T-helper 2 cell (primary cell): Measurements from ENCODE around the gene PNLDC1.
"Not testable (repeated sequence)": the region's sequence is repeated elsewhere in the genome, so short reads cannot be mapped to it uniquely, and the experiment has no call there.

Source experiments
- DNase-seq, 5 experiments: peaks; one replicate each; pipeline versions ENCODE4 v3.0.0 to v3.0.0-alpha.2; 2012 to 2022

The PNLDC1 gene

DNA sequence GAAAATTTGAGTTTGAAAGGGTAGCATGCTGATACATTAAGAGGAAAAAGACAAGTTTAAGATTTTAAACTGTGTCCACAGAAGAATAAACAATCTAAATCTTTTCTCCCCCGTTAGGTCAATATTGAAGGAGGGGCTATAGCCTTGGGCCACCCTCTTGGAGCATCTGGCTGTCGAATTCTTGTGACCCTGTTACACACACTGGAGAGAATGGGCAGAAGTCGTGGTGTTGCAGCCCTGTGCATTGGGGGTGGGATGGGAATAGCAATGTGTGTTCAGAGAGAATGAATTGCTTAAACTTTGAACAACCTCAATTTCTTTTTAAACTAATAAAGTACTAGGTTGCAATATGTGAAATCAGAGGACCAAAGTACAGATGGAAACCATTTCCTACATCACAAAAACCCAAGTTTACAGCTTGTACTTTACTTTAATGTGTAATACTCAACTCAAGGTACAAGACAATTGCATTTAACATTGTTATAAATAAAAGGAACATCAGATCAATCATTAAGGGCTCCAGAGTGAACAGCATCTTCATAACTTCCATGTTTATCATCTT, 21.5 kb upstream of the PNLDC1 start:
- DNase-seq: no peak

DNA sequence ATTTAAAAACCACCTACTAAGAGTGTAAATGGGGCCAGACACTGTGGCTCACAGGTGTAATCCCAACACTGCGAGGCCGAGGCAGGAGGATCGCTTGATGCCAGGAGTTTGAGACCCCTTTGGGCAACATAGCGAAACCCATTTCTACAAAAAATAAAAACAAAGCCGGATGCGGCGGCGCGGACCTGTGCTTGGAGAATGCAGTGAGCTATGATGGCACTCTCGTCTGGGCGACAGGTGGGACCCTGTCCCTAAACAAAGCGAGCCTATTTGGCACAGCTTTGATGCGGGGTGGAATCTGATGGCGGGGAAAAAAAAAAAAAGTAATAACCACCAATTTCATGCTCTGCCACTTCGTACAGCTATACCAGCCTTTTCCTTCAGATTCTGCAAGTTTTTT, 11.8 kb upstream of the PNLDC1 start:
- peak in 2 of 5 experiments; percentile 3 to 54 for DNase-seq

DNA sequence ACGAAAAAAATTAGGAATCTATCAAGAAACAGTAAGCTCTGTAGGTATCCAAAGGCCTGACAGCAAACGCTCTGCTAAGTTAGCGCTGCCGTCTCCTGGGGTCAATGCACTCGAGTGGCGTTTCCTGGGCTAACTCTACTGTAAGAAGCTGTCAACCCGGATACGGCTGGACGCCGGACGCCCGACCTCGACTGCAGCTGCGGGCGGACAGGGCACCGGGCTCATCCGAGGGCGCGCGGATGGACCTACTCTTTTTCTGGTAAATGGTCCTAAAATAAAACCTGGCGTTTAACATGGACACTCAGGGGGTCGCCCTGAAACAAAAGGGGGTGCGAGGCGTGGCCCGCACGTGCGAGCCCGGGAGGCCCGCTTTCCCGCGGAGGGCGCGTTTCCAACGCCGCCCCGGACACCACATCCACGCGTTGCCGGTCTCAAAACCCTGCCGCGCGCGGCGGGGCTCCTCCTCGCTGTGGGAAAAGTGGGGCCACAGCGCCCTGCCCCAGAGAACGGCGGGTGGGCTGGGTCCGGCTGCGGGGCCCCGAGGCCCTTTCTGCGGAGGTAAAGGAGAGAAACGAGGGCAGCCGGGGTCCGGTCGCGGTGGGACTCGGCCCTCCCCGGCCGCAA, 11.2 kb upstream of the PNLDC1 start:
- DNase-seq: peak in 3 of 5 experiments; percentile 16 to 31 (median 19)

DNA sequence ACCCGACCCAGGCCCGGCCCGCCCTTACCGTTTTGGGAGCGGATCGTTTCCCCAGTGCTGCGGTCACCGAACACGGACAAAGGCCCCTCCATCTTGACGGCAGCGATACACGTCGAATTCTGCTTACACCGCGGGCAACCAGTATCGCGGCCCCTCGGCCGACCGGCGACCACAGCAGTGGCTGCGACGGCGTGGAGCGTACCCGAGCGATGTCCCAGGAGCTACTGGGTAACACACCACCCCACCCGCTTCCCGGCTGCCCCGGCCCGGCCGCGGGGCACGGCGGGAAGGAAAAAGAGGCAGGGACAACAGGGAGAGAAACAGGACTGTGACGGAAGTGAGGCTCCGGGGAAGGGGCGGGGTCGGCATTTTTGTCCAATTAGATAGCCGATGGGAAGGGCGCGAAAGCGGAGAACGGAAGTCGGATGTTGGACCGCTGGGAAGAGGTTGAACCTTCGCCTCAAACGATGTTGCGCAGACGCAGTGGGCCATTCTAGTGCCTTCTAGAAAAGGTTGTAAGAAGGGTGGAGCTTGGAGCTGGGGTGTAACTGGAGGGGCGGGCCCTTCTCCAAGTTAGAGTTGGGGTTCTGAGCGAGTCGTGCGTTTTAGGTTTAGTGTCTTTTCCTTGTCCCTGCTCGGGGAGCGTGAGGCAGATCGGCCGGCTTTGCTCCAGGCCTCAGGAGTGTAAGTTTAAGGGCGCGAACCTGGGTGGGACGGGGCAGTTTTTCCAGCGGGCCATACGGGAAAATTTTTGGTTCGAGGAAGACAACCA, 10.5 kb upstream of the PNLDC1 start, which contains the start of gene TCP1:
TCP1 (minus strand) TSS at position 226 of the 772 bp plus-strand sequence; CDS start at position 92, 134 bp downstream.
- DNase-seq: peak; percentile 95 to 100 (median 99)

DNA sequence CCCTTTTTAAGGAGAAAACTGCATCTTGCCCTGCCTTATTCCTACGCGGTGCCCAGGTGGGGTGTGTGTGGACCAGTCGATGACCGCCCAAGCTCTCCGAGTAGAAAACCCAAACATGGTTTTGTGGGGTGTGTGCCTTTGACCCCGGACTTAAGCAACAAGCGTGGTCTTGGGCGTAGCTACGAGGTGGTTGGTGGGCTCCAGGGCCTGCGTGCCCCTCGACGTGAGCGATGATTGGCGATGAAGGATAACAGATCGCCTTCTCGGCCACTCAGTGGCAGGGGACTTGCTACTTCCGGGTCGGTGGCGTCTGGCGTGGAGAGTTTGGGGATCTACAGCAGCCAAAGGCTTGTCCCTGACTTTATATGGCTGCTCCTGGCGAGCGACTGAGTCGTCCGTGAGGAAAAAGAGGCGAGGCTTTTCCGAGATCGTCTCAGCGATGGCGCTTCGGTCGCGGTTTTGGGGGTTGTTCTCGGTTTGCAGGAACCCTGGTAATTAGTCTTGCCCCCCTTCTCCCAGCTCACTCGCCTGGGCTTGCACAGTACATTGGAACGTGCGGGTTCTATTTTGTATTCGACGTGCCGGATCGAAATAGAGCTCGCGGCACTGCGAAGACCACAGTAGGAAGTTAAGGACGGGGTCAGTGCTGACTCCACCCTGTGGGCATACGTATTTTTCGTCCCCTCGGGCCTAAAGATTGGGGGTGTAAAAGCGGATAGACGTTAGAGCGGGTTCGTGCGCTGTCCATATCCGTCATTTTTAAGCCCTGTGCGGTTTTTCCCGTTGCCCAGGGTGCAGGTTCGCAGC, 9.7 kb upstream of the PNLDC1 start, which contains the start of gene MRPL18:
MRPL18 (plus strand) TSS at position 319 of the 807 bp plus-strand sequence; CDS start at position 440, 121 bp downstream.
- DNase-seq: peak; percentile 63 to 99 (median 83)

DNA sequence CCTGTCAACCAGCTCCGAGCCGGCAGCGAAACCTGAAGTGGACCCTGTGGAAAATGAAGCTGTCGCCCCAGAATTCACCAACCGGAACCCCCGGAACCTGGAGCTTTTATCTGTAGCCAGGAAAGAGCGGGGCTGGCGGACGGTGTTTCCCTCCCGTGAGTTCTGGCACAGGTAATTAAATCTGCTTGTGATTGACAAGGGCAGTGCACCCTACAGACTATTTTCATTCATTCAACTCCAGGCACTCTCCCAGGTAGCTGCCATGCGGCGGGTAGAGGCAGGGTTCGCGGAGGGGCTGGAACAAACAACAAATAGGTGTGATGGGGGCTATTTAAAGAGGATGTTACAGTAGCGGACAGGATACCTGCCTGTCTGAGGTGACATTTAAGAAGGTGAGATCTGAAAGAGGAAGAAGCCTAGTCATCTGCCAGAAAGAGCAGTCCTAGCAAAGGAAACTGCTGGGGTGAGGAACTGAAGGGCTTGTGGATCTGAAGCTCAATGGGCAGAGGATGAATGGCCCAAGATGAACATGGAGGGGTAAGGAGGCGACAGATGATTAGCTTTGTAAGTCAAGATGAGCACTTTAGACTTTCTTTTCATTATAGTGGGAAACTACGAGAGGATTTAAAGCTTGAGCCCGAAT, 9.0 kb upstream of the PNLDC1 start:
- peak in 1 of 5 experiments; percentile 10 for DNase-seq

DNA sequence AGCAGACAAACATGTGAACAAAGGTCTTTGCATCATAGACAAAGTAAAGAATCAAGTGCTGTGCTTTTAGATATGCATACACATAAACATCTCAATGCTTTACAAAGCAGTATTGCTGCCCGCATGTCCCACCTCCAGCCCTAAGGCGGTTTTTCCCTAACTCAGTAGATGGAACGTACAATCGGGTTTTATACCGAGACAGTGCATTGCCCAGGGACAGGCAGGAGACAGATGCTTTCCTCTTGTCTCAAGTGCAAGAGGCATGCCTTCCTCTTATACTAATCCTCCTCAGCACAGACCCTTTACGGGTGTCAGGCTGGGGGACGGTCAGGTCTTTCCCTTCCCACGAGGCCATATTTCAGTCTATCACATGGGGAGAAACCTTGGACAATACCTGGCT, 5.1 kb upstream of the PNLDC1 start:
- DNase-seq: not testable (repeated sequence)

DNA sequence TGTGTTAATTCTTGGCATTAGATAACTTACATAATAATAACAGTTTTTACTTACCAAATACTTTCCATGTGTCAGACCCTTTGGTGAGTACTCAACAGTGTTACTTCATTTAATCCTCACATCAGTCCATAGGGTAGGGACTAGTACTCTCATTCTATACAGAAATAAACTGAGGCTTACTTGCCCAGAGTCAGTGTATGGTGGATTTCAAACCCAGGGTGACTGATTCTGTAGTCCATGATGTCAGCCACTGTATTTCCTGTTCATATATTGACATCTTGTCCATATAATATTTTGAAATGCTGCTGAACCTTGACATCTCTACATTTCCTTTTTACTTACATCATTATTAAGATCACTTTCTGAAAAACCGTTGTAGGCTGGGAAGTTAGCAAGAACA, 2.5 kb upstream of the PNLDC1 start:
- no peak for DNase-seq

DNA sequence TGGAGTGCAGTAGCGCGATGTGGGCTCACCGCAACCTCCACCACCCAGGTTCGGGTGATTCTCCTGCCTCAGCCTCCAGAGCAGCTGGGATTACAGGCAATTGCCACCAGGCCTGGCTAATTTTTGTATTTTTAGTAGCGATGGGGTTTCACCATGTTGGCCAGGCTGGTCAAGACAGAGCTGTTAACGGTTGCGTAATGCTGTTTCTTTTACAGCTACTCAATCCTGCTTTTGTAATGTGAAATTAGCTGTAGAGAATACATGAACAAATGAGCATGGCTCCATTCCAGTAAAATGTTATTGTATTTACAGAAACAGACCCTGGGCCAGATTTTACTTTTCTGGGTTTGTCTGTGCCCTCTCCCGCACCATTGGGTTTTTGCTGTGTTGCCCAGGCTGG, 1.9 kb downstream of the PNLDC1 start:
- DNase-seq: no peak

DNA sequence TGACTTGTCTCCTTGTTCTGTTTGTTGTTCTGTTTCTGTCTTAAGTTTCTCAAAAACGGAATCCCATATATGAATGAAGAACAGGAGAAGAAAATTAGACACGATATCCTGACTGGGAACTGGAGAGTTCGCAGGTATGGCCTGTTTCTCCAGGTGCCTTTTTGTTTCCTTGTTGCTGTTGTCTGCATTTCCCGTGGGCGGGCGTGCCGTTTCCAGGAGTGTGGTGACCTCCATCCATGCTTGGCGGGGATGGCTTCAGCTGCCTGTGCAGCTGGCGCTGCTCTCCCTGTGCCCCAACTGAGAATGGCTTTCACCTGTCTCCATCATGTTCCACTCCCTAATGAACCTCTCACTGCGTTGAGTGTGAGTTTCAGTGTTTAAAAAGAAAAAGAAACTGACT, 4.4 kb downstream of the PNLDC1 start:
- no peak for DNase-seq

DNA sequence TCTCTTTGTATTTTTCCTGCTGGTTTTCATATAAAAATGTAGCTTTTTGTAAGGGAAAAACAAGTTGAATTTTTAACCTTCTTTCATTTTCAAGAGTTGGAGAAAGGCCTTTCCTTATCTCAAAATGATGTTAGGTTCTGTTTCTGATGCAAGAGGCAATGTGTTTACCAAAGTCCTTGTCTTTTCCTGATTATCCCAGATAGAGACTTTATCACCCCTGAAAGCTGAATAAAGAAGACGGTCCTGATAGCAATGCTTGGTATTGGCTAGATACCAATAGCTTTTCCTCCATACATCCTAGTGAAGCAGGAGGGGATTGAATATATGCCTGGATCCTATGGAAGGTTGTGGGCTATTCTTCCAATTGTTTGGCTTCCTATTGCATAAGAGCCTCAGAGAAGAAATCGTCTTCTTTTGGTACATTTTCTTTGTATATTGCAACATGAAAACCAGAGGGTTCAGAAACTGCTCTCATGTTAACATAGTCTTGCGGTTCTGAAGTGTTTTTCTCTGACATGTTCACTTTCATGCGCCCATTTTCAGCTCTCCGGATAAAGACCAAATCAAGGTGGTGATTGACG, 5.5 kb downstream of the PNLDC1 start:
- DNase-seq: no peak

DNA sequence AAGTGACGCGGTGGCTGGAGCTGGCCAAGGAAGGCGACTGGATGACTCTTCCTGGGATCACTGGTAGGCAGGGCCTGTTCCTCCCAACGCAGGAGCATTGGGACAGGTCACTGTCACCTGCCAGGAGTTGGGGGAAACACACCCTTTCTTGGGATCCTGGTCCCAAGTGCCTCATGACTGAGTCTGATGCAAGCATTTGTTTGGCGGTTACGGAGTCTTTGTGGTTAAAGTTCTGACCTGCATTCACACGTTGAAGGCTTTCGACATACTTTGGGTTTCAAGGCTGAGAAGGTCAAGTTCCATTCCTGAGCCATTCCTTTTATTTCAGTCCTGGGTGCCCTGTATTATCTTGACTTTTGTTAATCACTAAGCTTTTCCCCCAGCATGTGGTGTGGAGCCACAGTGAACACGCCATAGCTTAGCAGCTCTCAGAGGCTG, 6.0 kb downstream of the PNLDC1 start:
- DNase-seq: no peak

DNA sequence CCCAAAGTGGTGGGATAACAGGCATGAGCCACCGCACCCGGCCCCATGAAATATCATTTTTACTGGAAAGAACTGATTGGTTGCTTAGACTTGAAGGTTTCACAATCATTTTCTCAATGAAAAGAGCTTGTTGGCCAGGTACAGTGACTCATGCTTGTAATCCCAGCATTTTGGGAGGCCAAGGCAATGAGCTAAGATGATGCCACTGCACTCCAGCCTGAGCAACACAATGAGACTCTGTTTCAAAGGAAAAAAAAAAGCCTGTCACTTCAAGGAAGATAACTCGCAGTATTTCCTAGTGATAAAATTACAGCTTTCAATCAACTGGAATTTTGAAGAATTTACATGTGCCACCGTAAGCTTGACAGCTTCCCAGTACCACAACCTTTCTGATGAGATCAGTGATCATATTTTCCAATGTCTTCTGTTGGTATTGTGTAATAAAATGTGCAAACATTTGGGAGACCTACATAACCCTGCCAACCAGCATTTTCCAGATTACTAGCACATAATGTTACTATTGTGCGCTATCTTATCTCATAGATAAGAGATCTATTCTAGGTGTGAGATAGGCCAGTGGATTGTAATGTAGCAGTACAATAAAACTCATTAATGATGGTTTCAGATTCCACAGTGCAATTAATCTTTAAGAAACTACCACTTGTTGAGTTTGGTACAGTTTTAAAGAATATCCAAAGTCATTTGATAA, 7.2 kb downstream of the PNLDC1 start:
- no peak for DNase-seq

DNA sequence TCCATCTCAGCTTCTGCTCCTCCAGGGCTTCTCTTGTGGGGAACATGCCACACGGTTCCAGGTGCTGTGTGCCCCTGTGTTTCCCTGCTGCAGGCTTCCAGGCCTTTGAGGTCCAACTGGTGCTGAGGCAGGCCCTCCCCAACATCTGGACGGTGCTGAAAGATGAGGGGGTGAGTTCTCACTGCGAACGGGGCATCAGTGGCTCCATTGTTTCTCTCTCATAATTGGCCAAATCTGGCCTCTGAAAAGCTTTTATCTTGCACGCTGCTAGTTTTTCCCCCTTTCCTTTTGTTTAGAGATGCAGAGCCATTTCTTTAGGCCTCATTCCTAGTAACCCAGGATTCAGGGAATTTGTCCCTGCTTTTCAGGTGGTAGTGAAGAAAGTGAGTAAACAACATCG, 8.6 kb downstream of the PNLDC1 start:
- no peak for DNase-seq

DNA sequence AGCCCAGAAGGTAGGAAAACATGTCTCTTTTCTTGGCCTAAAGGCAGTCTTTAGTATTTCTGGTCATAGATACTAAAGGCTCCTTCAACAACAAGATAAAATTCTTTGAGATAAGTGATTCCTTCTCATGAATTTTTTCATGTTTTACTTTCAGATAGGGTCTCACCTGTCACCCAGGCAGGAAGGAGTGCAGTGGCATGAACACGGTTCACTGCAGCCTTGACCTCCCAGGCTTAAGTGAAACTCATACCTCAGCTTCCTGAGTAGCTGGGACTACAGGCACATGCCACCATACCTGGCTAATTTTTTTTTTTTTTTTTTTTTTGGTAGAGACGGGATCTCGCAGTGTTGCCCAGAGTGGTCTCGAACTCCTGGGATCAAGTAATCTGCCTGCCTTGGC, 9.1 kb downstream of the PNLDC1 start:
- no peak for DNase-seq

DNA sequence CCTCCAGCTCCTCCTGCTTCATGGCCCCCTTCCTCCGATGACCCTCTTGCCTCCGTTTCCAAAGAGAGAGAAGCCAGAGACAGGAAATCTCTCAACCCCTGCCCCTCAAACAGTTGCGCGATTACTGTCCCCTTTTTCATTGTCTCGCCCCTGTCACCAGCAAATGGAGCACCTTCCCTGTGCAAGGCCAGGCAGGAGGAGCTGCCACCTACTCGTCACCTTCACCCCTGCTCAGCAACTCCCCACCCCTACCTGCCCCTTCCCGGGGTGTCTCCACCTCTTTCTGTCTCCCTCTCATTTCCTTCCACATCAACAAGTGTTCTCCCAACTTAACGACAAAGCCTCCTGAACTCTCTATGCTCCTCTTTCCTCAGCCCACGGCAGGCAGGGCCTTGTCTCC, 13.7 kb downstream of the PNLDC1 start:
- no peak for DNase-seq

DNA sequence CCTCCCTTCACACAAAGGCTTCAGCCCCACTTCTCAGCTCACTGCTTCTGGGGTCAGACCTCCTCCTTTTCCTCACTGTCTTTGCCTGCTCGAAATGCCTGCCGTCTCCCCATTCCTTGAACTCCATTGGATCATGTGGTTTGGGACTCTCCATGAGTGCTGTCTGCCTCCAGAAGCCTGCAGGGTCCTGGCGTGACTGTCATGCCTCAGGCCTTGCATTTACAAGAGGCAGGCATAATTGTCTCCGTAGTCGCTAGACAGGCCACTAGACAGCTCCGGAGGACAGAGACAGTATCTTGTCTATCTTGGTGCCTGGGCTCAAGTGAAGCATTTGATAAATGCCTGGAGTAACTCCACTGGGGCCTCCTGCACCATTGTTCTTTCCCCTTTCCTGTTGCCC, 15.3 kb downstream of the PNLDC1 start:
- DNase-seq: no peak

DNA sequence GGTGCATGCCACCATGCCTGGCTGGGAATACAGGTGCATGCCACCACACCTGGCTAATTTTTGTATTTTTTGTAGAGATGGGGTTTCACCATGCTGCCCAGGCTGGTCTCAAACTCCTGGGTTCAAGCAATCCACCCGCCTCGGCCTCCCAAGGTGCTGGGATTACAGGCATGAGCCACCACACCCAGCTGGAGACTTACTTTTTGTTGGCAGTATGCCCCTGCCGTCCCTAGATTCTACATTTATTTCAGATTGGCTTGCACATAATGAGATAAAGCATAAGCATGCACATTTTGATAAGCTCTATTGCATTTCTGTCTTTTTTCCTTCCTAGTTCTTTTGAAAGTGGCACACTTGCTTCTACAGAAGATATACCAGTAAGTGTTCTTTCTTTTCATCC, 16.7 kb downstream of the PNLDC1 start:
- DNase-seq: not testable (repeated sequence)

DNA sequence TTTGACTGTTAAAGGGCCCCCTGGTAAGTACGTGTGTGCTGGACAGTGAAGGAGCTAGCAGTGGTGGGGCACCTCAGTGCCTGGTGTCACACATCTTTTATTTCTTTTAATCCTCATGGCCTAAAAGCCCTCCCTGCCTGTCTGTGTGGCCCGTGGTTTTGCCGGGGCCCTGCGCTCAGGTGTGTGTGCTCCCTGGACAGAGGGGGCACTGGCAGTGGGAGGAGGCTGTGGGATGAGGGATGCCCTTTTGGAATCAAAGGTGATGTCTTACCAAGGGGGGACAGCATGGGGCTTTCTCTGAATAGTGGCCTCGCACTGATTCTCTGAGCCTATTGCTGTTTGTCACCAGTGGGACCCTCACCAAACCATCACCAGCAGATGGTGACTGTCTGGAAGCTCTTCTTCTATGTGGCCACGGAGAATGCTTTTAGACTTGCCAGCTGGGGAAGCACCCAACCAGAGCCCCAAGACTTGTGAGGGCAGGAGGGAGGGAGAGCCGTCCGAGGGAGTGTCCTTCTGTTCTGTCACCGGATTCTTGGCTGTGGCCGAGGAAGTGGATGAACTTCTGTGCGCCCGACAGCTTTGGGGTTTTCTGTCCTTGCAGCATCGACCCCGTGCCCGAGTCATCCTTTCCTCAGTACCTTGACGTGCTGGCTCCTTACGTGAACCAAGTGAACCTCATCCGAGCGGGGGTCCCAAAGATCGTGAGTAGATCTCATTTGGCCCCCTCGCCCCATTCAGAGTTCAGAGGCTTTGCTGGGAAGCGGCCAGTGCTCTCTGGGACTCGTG, 18.1 kb downstream of the PNLDC1 start:
- no peak for DNase-seq

DNA sequence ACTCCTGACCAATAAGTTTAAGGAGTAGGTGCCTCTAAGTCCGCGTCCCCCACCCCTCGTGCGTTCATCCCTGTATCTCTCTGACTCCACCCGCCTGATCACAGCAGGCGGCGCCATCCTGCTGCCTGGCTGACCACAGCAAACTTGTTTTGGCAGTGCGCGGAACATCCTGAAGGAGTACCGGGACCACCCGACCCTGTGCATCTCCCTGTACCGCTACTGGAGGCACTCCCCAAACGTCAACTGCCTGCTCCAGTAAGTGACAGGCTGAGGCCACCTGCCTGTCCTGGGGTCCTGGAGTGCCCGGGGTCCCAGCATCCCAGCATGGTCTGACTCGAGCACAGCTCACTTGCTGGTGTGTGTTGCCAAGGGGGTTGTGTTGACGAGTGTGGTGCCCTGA, 19.0 kb downstream of the PNLDC1 start:
- no peak for DNase-seq
